WTC11 (cell line): ENCODE results near the gene CALML3. TPM values are rescaled to one million over a fixed set of nuclear protein-coding genes. Genes with fewer than 3 reads are reported as not detected.

Experiments
- ATAC-seq: fragments of 200-7000 bp; cut with Tn5 transposase; 2 replicates; pipeline ENCODE4 v1.10.0; 2021; ENCODE audit warnings: mild to moderate bottlenecking, moderate library complexity
- CTCF ChIA-PET: fragments of 300-600 bp; sonication (Branson Sonifier 250); formaldehyde crosslinking; loops from one replicate; lab custom pipeline; 2021; ENCODE audit warnings: antibody characterized with exemption; lab: Charles Lee
- POLR2A ChIA-PET: fragments of 350-600 bp; sonication (Branson Sonifier 250); formaldehyde crosslinking; loops from one replicate; lab custom pipeline; 2021; ENCODE audit warnings: antibody characterized with exemption; lab: Charles Lee
- DNase-seq: peaks from one replicate; pipeline ENCODE4 v3.0.0; 2021; ENCODE audit warnings: low spot score
- H3K27ac Mint-ChIP-seq: 2 replicates; pipeline ENCODE4 v1.8.0; 2021; ENCODE audit warnings: mixed read lengths
- H3K27me3 Mint-ChIP-seq: 2 replicates; pipeline ENCODE4 v1.8.0; 2021; ENCODE audit warnings: low read depth, mild to moderate bottlenecking, moderate library complexity, mixed read lengths
- H3K36me3 Mint-ChIP-seq: 2 replicates; pipeline ENCODE4 v1.8.0; 2021; ENCODE audit warnings: mixed read lengths
- H3K4me1 Mint-ChIP-seq: 2 replicates; pipeline ENCODE4 v1.8.0; 2022; ENCODE audit warnings: mixed read lengths
- H3K4me3 Mint-ChIP-seq: 2 replicates; pipeline ENCODE4 v1.8.0; 2021; ENCODE audit warnings: mild to moderate bottlenecking, moderate library complexity, mixed read lengths
- H3K9me3 Mint-ChIP-seq: 2 replicates; pipeline ENCODE4 v1.8.0; 2021; ENCODE audit warnings: mixed read lengths
- ATF1 ChIP-seq: sonication (generic); formaldehyde crosslinking; IDR thresholded peaks from 2 replicates; pipeline ENCODE4 v1.8.1; 2023; ENCODE audit warnings: mild to moderate bottlenecking, moderate library complexity, missing genetic modification reagents
- ELF4 ChIP-seq: sonication (generic); formaldehyde crosslinking; IDR thresholded peaks from 2 replicates; pipeline ENCODE4 v1.8.1; 2022; ENCODE audit warnings: low read depth, mild to moderate bottlenecking, moderate library complexity, missing genetic modification reagents
- ESRRA ChIP-seq: sonication (generic); formaldehyde crosslinking; IDR thresholded peaks from 2 replicates; pipeline ENCODE4 v1.8.1; 2022; ENCODE audit warnings: mild to moderate bottlenecking, missing genetic modification reagents, borderline replicate concordance
- FOXK1 ChIP-seq: sonication (generic); formaldehyde crosslinking; IDR thresholded peaks from 2 replicates; pipeline ENCODE4 v1.8.0; 2022; ENCODE audit warnings: mild to moderate bottlenecking, moderate library complexity, missing genetic modification reagents
- FOXP1 ChIP-seq: sonication (generic); formaldehyde crosslinking; IDR thresholded peaks from 2 replicates; pipeline ENCODE4 v1.8.0; 2022; ENCODE audit warnings: missing genetic modification reagents, mild to moderate bottlenecking, moderate library complexity, borderline replicate concordance
- HMGA2 ChIP-seq: fragments of 250-450 bp; sonication (Bioruptor Pico); IDR thresholded peaks from 2 replicates; pipeline ENCODE4 v1.4.0; 2021; ENCODE audit warnings: mild to moderate bottlenecking, moderate library complexity
- MYBL2 ChIP-seq: sonication (generic); formaldehyde crosslinking; IDR thresholded peaks from 2 replicates; pipeline ENCODE4 v1.8.1; 2023; ENCODE audit warnings: mild to moderate bottlenecking, moderate library complexity, missing genetic modification reagents
- NFE2L1 ChIP-seq: sonication (generic); formaldehyde crosslinking; IDR thresholded peaks from 2 replicates; pipeline ENCODE4 v1.8.1; 2023; ENCODE audit warnings: missing genetic modification reagents
- NFYB ChIP-seq: sonication (generic); formaldehyde crosslinking; conservative IDR thresholded peaks from 2 replicates; pipeline ENCODE4 v1.8.0; 2022; ENCODE audit warnings: low read depth, missing genetic modification reagents
- OVOL2 ChIP-seq: fragments of 250-450 bp; sonication (Bioruptor Pico); IDR thresholded peaks from 2 replicates; pipeline ENCODE4 v1.9.0; 2021; ENCODE audit warnings: mild to moderate bottlenecking, borderline replicate concordance
- PRRX2 ChIP-seq: fragments of 250-450 bp; sonication (Bioruptor Pico); IDR thresholded peaks from 2 replicates; pipeline ENCODE4 v1.8.0; 2021; ENCODE audit warnings: mild to moderate bottlenecking
- TCF7 ChIP-seq: sonication (generic); formaldehyde crosslinking; IDR thresholded peaks from 2 replicates; pipeline ENCODE4 v1.8.0; 2022; ENCODE audit warnings: mild to moderate bottlenecking, low read depth, missing genetic modification reagents, moderate library complexity
- ZNF121 ChIP-seq: sonication (generic); formaldehyde crosslinking; IDR thresholded peaks from 2 replicates; pipeline ENCODE4 v1.8.0; 2023; ENCODE audit warnings: missing genetic modification reagents
- ZNF317 ChIP-seq: sonication (generic); formaldehyde crosslinking; IDR thresholded peaks from 2 replicates; pipeline ENCODE4 v1.8.1; 2023; ENCODE audit warnings: low read depth, mild to moderate bottlenecking, moderate library complexity, missing genetic modification reagents, borderline replicate concordance
- ZNF396 ChIP-seq: fragments of 250-450 bp; sonication (Bioruptor Pico); IDR thresholded peaks from 2 replicates; pipeline ENCODE4 v1.8.0; 2021; ENCODE audit warnings: mild to moderate bottlenecking, moderate library complexity, borderline replicate concordance
- ZNF671 ChIP-seq: fragments of 250-450 bp; sonication (Bioruptor Pico); IDR thresholded peaks from 2 replicates; pipeline ENCODE4 v1.8.0; 2021; ENCODE audit warnings: mild to moderate bottlenecking
- total RNA-seq: library from RNA; stranded (reverse); gene quantifications from 3 replicates; pipeline ENCODE4 v1.2.3, GENCODE V29; 2021
- TF ChIP-seq, protein P1 (sequence below): sonication (generic); formaldehyde crosslinking; IDR thresholded peaks from 2 replicates; pipeline ENCODE4 v1.8.0; 2022; ENCODE audit warnings: missing genetic modification reagents
- TF ChIP-seq, protein P2 (sequence below): sonication (generic); formaldehyde crosslinking; IDR thresholded peaks from 2 replicates; pipeline ENCODE4 v1.8.1; 2022; ENCODE audit warnings: mild to moderate bottlenecking, missing genetic modification reagents, moderate library complexity, borderline replicate concordance
- TF ChIP-seq, protein P3 (sequence below): sonication (generic); formaldehyde crosslinking; IDR thresholded peaks from 2 replicates; pipeline ENCODE4 v1.8.1; 2023; ENCODE audit warnings: mild to moderate bottlenecking, missing genetic modification reagents, moderate library complexity
- TF ChIP-seq, protein P4 (sequence below): fragments of 250-450 bp; sonication (Bioruptor Pico); IDR thresholded peaks from 2 replicates; pipeline ENCODE4 v1.9.0; 2021; ENCODE audit warnings: mild to moderate bottlenecking
- TF ChIP-seq, protein P5 (sequence below): fragments of 250-450 bp; sonication (Bioruptor Pico); conservative IDR thresholded peaks from 2 replicates; pipeline ENCODE4 v1.9.0; 2021; ENCODE audit warnings: mild to moderate bottlenecking

The CALML3 gene
- total RNA-seq, 1 experiment from 2014 or later = not detected

DNA sequence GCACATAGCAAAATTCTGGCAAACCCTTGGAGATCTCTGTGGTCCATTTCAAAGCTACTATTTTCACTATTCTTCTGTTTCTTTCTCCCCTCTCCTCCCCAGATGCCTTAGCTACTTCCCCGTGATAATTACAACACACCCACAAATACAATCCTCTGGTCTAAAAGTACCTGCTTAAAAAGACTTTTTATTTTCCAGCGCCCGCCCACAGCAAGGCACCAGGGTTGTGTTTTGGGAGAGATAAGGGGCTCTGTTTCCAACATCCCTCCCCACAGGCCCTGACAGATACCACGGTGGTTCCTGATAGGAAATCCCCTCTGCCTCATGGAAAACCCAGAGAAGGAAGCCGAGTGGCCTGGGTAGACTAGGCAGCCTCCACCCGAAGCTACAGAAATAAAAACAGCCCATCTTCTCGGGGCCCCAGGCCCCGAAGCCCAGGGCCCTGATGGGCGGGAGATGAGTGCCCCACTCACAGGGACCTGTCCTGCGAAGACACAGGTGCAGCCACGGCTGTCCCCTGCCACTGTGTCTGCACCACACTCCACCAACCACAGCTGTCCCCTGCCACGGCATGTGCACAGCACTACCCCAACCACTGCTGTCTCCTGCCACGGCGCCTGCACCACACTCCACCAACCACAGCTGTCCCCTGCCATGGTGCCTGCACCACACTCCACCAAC, 45.1 kb upstream of the CALML3 start:
- Mint-ChIP-seq H3K4me1 (peaks cover 7% of the 10 kb centered on the region), H3K9me3 (0 out of 2 replicates have a peak, but pooled peaks cover 5% of the 10 kb centered on the region), H3K36me3 (no peaks in the 10 kb centered on the region), H3K27ac (peak overlapping the region; percentile 3; the same call in 1 of the 2 replicates), H3K4me3 (no peak overlapping the region), H3K27me3 (peaks cover 2% of the 10 kb centered on the region)
- POLR2A ChIA-PET = no interaction called here
- DNase-seq (no peak), ATAC-seq (no peak)
- CTCF ChIA-PET = no interaction called here
- TF ChIP-seq NFYB (CRISPR knock-in tag) (no peak), ZNF396 (no peak), ELF4 (no peak), ESRRA (CRISPR knock-in tag) (no peak), PRRX2 (CRISPR knock-in tag) (no peak), TCF7 (CRISPR knock-in tag) (no peak), ZNF121 (CRISPR knock-in tag) (no peak), ZNF317 (CRISPR knock-in tag) (no peak), ZNF671 (no peak), OVOL2 (CRISPR knock-in tag) (no peak), HMGA2 (CRISPR knock-in tag) (no peak), MYBL2 (CRISPR knock-in tag) (no peak)
- TF ChIP-seq, protein P1, sequence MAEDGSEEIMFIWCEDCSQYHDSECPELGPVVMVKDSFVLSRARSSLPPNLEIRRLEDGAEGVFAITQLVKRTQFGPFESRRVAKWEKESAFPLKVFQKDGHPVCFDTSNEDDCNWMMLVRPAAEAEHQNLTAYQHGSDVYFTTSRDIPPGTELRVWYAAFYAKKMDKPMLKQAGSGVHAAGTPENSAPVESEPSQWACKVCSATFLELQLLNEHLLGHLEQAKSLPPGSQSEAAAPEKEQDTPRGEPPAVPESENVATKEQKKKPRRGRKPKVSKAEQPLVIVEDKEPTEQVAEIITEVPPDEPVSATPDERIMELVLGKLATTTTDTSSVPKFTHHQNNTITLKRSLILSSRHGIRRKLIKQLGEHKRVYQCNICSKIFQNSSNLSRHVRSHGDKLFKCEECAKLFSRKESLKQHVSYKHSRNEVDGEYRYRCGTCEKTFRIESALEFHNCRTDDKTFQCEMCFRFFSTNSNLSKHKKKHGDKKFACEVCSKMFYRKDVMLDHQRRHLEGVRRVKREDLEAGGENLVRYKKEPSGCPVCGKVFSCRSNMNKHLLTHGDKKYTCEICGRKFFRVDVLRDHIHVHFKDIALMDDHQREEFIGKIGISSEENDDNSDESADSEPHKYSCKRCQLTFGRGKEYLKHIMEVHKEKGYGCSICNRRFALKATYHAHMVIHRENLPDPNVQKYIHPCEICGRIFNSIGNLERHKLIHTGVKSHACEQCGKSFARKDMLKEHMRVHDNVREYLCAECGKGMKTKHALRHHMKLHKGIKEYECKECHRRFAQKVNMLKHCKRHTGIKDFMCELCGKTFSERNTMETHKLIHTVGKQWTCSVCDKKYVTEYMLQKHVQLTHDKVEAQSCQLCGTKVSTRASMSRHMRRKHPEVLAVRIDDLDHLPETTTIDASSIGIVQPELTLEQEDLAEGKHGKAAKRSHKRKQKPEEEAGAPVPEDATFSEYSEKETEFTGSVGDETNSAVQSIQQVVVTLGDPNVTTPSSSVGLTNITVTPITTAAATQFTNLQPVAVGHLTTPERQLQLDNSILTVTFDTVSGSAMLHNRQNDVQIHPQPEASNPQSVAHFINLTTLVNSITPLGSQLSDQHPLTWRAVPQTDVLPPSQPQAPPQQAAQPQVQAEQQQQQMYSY (CRISPR knock-in tag) = no peak
- TF ChIP-seq, protein P2, sequence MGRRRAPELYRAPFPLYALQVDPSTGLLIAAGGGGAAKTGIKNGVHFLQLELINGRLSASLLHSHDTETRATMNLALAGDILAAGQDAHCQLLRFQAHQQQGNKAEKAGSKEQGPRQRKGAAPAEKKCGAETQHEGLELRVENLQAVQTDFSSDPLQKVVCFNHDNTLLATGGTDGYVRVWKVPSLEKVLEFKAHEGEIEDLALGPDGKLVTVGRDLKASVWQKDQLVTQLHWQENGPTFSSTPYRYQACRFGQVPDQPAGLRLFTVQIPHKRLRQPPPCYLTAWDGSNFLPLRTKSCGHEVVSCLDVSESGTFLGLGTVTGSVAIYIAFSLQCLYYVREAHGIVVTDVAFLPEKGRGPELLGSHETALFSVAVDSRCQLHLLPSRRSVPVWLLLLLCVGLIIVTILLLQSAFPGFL (CRISPR knock-in tag) = no peak
- TF ChIP-seq, protein P3, sequence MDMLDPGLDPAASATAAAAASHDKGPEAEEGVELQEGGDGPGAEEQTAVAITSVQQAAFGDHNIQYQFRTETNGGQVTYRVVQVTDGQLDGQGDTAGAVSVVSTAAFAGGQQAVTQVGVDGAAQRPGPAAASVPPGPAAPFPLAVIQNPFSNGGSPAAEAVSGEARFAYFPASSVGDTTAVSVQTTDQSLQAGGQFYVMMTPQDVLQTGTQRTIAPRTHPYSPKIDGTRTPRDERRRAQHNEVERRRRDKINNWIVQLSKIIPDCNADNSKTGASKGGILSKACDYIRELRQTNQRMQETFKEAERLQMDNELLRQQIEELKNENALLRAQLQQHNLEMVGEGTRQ = no peak

DNA sequence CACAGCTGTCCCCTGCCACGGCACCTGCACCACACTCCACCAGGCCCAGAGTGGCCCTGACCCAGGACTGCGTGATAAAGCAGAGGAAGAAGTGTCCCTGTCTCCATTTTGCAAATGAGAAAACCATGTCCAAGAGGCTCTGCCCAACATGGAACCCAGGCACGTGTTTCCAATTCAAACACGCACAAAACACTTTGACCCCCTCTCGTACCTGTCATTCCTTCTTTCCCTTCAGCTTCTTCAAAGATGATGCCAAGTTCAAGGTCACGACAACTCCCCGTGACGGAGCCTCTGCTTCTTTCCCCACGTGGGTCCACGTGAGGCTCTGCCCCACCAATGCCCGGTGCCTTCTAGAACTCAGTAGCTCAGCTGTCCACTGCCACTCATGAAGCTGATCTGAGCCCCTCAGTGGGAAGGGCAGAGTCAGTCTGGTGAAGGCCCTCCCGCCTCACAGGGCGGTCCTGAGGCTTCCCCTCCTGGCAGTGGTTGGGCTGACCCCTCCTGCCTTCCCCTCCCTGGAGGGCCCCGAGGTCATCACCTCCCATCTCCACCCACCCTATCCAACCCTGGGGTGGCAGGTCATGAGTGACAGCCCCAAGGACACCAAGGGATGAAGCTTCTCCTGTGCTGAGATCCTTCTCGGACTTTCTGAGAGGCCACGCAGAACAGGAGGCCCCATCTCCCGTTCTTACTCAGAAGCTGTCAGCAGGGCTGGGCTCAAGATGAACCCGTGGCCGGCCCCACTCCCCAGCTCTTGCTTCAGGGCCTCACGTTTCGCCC, 44.4 kb upstream of the CALML3 start:
- DNase-seq = no peak
- TF ChIP-seq NFE2L1 = no peak
- ChIA-PET POLR2A (no interaction called here), CTCF (no interaction called here)
- H3K4me3 Mint-ChIP-seq = no peak overlapping the region
- H3K27me3 Mint-ChIP-seq = peaks cover 2% of the 10 kb centered on the region
- H3K36me3 Mint-ChIP-seq = no peaks in the 10 kb centered on the region
- ATAC-seq = no peak
- peaks cover 7% of the 10 kb centered on the region for H3K4me1 Mint-ChIP-seq
- H3K9me3 Mint-ChIP-seq = 0 out of 2 replicates have a peak, but pooled peaks cover 5% of the 10 kb centered on the region
- H3K27ac Mint-ChIP-seq = no peak overlapping the region

DNA sequence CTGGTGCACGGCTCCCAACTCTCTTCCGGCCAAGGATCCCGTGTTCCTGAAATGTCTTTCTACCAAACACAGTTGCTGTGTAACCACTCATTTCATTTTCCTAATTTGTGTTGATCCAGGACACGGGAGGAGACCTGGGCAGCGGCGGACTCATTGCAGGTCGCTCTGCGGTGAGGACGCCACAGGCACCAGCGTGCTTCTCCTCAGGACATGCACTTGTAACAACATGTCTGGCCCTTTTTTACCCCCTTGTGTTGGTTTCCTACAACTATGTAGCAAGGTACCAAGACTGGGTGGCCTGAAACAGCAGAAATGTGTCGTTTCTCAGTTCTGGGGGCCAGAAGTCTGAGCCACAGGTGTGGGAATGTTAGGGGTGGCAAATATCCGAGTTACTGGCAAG, 43.6 kb upstream of the CALML3 start:
- no peaks in the 10 kb centered on the region for H3K36me3 Mint-ChIP-seq
- H3K9me3 Mint-ChIP-seq = 0 out of 2 replicates have a peak, but pooled peaks cover 5% of the 10 kb centered on the region
- no peak overlapping the region for H3K27ac Mint-ChIP-seq
- ATAC-seq (no peak), DNase-seq (no peak)
- ChIA-PET CTCF (no interaction called here), POLR2A (no interaction called here)
- H3K27me3 Mint-ChIP-seq = peaks cover 2% of the 10 kb centered on the region
- peaks cover 9% of the 10 kb centered on the region for H3K4me1 Mint-ChIP-seq
- H3K4me3 Mint-ChIP-seq = no peak overlapping the region
- no peak for TF ChIP-seq FOXP1 (CRISPR knock-in tag)
- TF ChIP-seq, protein P4, sequence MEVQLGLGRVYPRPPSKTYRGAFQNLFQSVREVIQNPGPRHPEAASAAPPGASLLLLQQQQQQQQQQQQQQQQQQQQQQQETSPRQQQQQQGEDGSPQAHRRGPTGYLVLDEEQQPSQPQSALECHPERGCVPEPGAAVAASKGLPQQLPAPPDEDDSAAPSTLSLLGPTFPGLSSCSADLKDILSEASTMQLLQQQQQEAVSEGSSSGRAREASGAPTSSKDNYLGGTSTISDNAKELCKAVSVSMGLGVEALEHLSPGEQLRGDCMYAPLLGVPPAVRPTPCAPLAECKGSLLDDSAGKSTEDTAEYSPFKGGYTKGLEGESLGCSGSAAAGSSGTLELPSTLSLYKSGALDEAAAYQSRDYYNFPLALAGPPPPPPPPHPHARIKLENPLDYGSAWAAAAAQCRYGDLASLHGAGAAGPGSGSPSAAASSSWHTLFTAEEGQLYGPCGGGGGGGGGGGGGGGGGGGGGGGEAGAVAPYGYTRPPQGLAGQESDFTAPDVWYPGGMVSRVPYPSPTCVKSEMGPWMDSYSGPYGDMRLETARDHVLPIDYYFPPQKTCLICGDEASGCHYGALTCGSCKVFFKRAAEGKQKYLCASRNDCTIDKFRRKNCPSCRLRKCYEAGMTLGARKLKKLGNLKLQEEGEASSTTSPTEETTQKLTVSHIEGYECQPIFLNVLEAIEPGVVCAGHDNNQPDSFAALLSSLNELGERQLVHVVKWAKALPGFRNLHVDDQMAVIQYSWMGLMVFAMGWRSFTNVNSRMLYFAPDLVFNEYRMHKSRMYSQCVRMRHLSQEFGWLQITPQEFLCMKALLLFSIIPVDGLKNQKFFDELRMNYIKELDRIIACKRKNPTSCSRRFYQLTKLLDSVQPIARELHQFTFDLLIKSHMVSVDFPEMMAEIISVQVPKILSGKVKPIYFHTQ (CRISPR knock-in tag) = no peak
- no peak for TF ChIP-seq ATF1
- no peak for TF ChIP-seq HMGA2 (CRISPR knock-in tag)
- TF ChIP-seq FOXK1 (CRISPR knock-in tag) = no peak
- TF ChIP-seq OVOL2 (CRISPR knock-in tag) = no peak
- TF ChIP-seq, protein P5, sequence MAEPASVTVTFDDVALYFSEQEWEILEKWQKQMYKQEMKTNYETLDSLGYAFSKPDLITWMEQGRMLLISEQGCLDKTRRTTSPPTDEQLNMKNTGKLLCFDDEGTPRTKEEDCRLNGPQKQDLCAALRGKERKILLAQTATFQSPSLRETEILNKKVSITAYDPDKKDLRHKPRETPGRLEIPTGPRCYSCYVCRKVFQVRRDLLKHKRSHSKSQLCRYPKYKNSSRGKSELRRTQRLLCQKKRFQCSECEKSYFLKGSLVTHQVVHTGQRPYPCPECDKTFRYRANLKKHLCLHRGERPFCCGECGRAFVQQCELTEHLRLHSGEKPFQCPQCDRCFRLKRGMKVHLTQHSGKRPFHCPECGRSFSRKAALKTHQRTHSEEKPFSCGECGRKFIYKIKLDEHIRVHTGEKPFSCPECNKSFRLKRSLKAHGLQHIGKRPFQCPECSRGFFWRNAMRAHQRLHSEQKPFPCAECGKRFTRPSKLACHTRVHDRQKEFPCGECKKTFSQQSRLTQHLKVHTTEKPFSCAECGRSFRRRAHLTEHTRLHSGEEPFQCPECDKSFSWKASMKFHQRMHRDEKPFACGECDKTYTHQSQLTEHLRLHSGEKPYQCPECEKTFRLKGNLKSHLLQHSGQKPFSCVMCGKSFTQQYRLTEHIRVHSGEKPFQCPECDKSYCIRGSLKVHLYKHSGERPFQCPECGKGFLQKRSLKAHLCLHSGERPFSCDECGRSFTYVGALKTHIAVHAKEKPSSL (CRISPR knock-in tag) = no peak
